AML-193 (cell line): ENCODE data around the gene NKX6-1.
A peak's percentile ranks its signal among the peaks of the same experiment; 100 is the strongest.

Experiments
- DNase-seq, 2 experiments: peaks; one replicate each; lab custom pipeline; 2025; lab: John Stamatoyannopoulos, UW

NKX6-1 gene

GRCh38 chr4:84498935-84499623 lies at the start of gene NKX6-1:
NKX6-1 (minus strand) TSS chr4:84499292; CDS start chr4:84498228, 1,064 bp downstream.
- DNase-seq = no peak

GRCh38 chr4:84547211-84547610 lies 48.1 kb upstream of the NKX6-1 start:
- DNase-seq = no peak

- DNase-seq = no peak
Measured at GRCh38 chr4:84545093-84545492, 46.0 kb upstream of the NKX6-1 start.

- no peak for DNase-seq
Measured at GRCh38 chr4:84535901-84536300, 36.8 kb upstream of the NKX6-1 start.

- DNase-seq = no peak
Measured at GRCh38 chr4:84531689-84532088, 32.6 kb upstream of the NKX6-1 start.

- no peak for DNase-seq
Measured at GRCh38 chr4:84530871-84531270, 31.8 kb upstream of the NKX6-1 start.

GRCh38 chr4:84530454-84530853 lies 31.4 kb upstream of the NKX6-1 start:
- no peak for DNase-seq

- peak; percentile 7 to 25 for DNase-seq
Measured at GRCh38 chr4:84529169-84529751, 30.2 kb upstream of the NKX6-1 start.

- no peak for DNase-seq
Measured at GRCh38 chr4:84527391-84527790, 28.3 kb upstream of the NKX6-1 start.

GRCh38 chr4:84515075-84515474 lies 16.0 kb upstream of the NKX6-1 start:
- DNase-seq = no peak

- no peak for DNase-seq
Measured at GRCh38 chr4:84512277-84512676, 13.2 kb upstream of the NKX6-1 start.

GRCh38 chr4:84511703-84512102 lies 12.6 kb upstream of the NKX6-1 start:
- DNase-seq = no peak

GRCh38 chr4:84507941-84508340 lies 8.8 kb upstream of the NKX6-1 start:
- no peak for DNase-seq

GRCh38 chr4:84504821-84505220 lies 5.7 kb upstream of the NKX6-1 start:
- DNase-seq = no peak

GRCh38 chr4:84503495-84504437 lies 4.7 kb upstream of the NKX6-1 start:
- peak; percentile 32 to 45 for DNase-seq

- no peak for DNase-seq
Measured at GRCh38 chr4:84502955-84503373, 3.9 kb upstream of the NKX6-1 start.

GRCh38 chr4:84502333-84502954 lies 3.4 kb upstream of the NKX6-1 start:
- DNase-seq = no peak

- DNase-seq = no peak
Measured at GRCh38 chr4:84501721-84502267, 2.7 kb upstream of the NKX6-1 start.

GRCh38 chr4:84501202-84501503 lies 2.1 kb upstream of the NKX6-1 start:
- no peak for DNase-seq

GRCh38 chr4:84500386-84501201 lies 1.5 kb upstream of the NKX6-1 start:
- DNase-seq = no peak

GRCh38 chr4:84499624-84499982 lies 511 bp upstream of the NKX6-1 start:
- no peak for DNase-seq
